Activated T-helper 1 cell treated with anti-CD3 and anti-CD28 coated beads, Interleukin-12 subunit alpha, Interleukin-12 subunit beta, Interleukin-2, Interleukin-4 antibody, amounts not matched to agents 30 ng/mL and 10 ng/mL and 1 ng/mL, durations not matched to agents 14 hours and 24 hours and 36 hours (primary cell): ENCODE measurements around the gene SLC25A24. TPM values are rescaled to one million over a fixed set of nuclear protein-coding genes. Genes with fewer than 3 reads are reported as not detected.
"Not testable (repeated sequence)": the region's sequence is repeated elsewhere in the genome, so short reads cannot be mapped to it uniquely, and the experiment has no call there.

Source experiments
- DNase-seq: peaks from one replicate; pipeline ENCODE4 v3.0.0; 2021; ENCODE audit warnings: low spot score
- H3K27ac Mint-ChIP-seq: one replicate; pipeline ENCODE4 v1.8.0; 2021; ENCODE audit warnings: mild to moderate bottlenecking, mixed read lengths
- H3K27me3 Mint-ChIP-seq: one replicate; pipeline ENCODE4 v1.8.0; 2022; ENCODE audit warnings: mild to moderate bottlenecking, moderate library complexity, mixed read lengths; ENCODE audit not compliant: insufficient read depth
- H3K36me3 Mint-ChIP-seq: one replicate; pipeline ENCODE4 v1.8.0; 2021; ENCODE audit warnings: low read depth, mixed read lengths
- H3K4me1 Mint-ChIP-seq: one replicate; pipeline ENCODE4 v1.8.0; 2021; ENCODE audit warnings: low read depth, mixed read lengths
- H3K4me3 Mint-ChIP-seq: one replicate; pipeline ENCODE4 v1.8.0; 2021; ENCODE audit warnings: mild to moderate bottlenecking, moderate library complexity, mixed read lengths
- H3K9me3 Mint-ChIP-seq: one replicate; pipeline ENCODE4 v1.8.0; 2021; ENCODE audit warnings: mixed read lengths
- intact Hi-C: fragments of 100-400 bp; cut with micrococcal nuclease; formaldehyde crosslinking; loops from one replicate; pipeline ENCODE4 v1.15.1; 2024
- total RNA-seq: library from RNA; stranded (reverse); gene quantifications from 2 replicates; pipeline ENCODE4 v1.2.3, GENCODE V29; 2022

Gene SLC25A24
- total RNA-seq, 1 donor from 2014 or later = 14.6 TPM

DNA sequence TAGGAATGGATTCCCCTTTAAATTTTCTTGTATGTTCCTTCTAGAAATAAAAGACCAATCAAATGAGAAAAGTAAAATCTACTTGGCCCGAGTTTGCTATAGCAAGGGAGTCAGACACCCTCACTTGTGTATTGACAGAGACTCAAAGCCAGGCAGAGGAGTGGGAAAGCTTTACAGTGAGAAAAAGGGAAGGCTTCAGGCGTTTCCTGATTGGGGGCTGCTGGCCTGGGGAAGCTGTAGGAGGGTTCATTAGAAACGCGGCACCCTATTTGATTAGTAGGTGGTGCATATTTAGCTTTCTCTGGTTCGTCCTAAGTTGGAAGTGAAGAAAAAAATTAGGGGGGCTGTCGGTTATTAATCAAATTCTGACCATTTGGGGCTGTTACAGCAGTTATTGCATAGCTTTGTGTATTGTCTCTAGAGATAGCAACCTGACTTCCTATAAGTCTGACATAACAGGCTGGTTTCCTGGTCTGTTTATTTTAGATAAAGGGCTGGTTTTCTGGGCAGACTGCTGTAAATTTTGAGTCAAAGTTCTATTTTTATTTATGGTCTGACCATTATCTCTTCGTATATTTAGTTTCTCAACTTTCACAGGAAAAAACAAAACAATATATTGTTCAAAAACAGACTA is 10.0 kb downstream of the SLC25A24 start:
- Mint-ChIP-seq H3K27ac (no peak overlapping the region), H3K27me3 (no peaks in the 10 kb centered on the region), H3K36me3 (peaks cover 36% of the 10 kb centered on the region), H3K9me3 (peaks cover 23% of the 10 kb centered on the region), H3K4me1 (peaks cover 10% of the 10 kb centered on the region), H3K4me3 (no peak overlapping the region)
- DNase-seq = no peak
- intact Hi-C loops = no loop called here

DNA sequence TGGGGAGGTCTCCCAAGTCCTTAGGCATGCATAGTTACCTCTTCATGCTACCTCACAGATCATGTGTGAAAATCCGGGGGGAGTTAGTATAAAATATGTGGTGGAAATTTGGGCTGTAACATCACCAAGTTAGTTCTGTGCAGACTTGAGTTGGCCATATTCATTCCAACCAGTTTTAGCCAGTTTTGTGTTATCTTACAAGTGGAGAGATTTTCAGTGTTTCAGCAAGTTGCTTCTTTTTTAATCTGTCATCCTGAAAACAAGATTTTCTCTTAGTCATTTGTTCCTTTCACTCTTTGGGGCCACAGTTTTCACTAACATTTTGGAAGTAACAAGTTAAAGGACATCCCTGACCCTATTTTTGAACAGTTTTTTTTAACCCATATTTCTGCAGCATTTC is 11.3 kb downstream of the SLC25A24 start:
- intact Hi-C loops = loop anchor here (1.0 kb wide), 1 partner anchor 10 kb away; no protein-coding TSS in a partner anchor
- Mint-ChIP-seq H3K4me3 (no peak overlapping the region), H3K4me1 (peaks cover 10% of the 10 kb centered on the region), H3K36me3 (peaks cover 32% of the 10 kb centered on the region), H3K9me3 (peaks cover 19% of the 10 kb centered on the region), H3K27ac (peak overlapping the region; percentile 9), H3K27me3 (no peaks in the 10 kb centered on the region)
- no peak for DNase-seq

DNA sequence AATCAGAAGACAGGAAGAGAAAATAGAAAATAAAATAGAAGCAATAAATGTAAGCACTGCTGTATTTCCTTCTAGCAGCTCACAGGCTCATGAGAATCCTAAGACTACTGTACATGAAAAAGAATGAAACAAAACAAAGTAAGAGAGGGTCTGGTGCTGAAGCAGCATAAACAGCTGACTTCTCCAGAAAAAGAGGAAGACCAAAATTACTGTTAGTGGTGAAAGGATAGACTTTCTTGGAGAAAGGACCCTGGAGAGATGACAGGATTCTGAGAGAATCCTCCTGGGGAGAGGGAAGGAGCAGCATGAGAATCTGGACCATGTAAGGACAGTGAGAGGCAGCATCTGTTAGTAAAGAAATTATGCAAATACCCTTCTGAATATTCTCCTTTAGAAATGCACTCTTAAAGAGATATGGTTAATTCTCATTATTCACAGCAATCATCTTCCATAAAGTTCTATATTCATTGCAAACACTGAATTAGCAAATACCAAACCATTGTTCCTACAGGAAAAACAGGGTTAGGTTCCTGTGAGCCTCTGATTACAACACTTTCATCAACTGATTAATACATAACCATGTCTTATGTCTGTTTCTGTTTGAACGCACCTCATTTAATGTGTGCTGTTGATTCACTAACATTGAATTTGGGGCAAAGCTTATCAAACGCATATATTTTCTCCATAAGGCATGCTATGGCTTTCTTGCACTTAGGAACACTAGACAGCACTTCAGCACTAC is 17.0 kb downstream of the SLC25A24 start:
- Mint-ChIP-seq H3K27ac (no peak overlapping the region), H3K9me3 (peaks cover 9% of the 10 kb centered on the region), H3K4me1 (peaks cover 4% of the 10 kb centered on the region), H3K27me3 (no peaks in the 10 kb centered on the region), H3K4me3 (no peak overlapping the region), H3K36me3 (peaks cover 34% of the 10 kb centered on the region)
- no peak for DNase-seq
- intact Hi-C loops = no loop called here

DNA sequence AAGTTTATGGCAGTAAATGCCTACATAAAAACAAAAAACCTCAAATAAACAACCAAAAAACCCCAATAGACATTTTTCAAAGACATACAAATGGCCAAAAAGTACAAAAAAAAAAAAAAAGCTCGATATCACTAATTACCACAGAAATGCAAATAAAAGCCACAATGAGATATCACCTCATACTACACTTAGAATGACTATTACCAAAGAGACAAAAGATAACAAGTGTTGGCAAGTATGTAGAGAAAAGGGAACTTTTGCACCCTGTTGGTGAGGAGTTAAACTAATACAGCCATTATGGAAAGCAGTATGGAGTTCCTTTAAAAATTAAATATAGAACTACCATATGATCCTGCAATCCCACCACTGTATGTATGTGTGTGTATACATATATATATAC is 21.1 kb downstream of the SLC25A24 start:
- peaks cover 4% of the 10 kb centered on the region for H3K4me1 Mint-ChIP-seq
- H3K9me3 Mint-ChIP-seq = peaks cover 33% of the 10 kb centered on the region
- intact Hi-C loops = no loop called here
- DNase-seq = no peak
- peaks cover 50% of the 10 kb centered on the region for H3K36me3 Mint-ChIP-seq
- no peak overlapping the region for H3K27ac Mint-ChIP-seq
- no peaks in the 10 kb centered on the region for H3K27me3 Mint-ChIP-seq
- H3K4me3 Mint-ChIP-seq = no peak overlapping the region

DNA sequence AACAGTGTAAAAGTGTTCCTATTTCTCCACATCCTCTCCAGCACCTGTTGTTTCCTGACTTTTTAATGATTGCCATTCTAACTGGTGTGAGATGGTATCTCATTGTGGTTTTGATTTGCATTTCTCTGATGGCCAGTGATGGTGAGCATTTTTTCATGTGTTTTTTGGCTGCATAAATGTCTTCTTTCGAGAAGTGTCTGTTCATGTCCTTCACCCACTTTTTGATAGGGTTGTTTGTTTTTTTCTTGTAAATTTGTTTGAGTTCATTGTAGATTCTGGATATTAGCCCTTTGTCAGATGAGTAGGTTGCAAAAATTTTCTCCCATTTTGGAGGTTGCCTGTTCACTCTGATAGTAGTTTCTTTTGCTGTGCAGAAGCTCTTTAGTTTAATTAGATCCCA is 37.7 kb downstream of the SLC25A24 start:
- H3K9me3 Mint-ChIP-seq, H3K27me3 Mint-ChIP-seq, H3K4me1 Mint-ChIP-seq, H3K36me3 Mint-ChIP-seq, H3K27ac Mint-ChIP-seq, intact Hi-C loops, DNase-seq, H3K4me3 Mint-ChIP-seq: not testable (repeated sequence)

DNA sequence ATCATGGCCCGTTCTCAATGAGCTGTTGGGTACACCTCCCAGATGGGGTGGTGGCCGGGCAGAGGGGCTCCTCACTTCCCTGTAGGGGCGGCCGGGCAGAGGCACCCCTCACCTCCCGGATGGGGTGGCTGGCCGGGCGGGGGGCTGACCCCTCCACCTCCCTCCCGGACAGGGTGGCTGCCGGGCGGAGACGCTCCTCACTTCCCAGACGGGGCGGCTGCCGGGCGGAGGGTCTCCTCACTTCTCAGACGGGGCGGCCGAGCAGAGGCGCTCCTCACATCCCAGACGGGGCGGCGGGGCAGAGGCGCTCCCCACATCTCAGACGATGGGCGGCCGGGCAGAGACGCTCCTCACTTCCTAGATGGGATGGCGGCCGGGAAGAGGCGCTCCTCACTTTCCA is 40.2 kb downstream of the SLC25A24 start:
- H3K27me3 Mint-ChIP-seq, H3K27ac Mint-ChIP-seq, intact Hi-C loops, H3K36me3 Mint-ChIP-seq, H3K4me1 Mint-ChIP-seq, DNase-seq, H3K4me3 Mint-ChIP-seq, H3K9me3 Mint-ChIP-seq: not testable (repeated sequence)

DNA sequence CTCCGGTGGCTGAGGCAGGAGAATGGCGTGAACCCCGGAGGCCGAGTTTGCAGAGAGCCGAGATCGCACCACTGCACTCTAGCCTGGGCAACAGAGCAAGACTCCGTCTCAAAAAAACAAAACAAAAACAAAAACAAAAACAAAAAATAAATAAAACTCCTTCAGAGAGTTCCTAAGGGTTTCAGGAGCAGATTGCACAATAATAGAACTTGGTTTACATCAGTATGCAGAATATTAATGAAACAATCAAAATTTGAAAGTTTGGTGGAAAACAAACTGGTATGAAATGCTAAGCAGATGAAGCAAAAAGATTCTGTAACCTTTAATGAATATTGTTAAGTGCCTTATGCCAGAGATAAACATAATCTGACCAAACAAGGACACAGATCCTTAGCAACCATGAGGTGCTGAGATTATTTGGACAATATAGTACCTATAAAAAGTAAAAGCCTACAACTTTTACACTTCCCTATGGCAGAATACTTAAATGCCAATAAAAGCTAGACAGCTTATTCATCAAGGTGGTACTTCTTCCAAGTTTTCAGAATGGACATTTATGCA is 41.2 kb downstream of the SLC25A24 start:
- DNase-seq = no peak
- Mint-ChIP-seq H3K4me1 (no peaks in the 10 kb centered on the region), H3K36me3 (peaks cover 16% of the 10 kb centered on the region), H3K9me3 (no peaks in the 10 kb centered on the region), H3K27me3 (no peaks in the 10 kb centered on the region), H3K4me3 (no peak overlapping the region), H3K27ac (no peak overlapping the region)
- intact Hi-C loops = no loop called here

DNA sequence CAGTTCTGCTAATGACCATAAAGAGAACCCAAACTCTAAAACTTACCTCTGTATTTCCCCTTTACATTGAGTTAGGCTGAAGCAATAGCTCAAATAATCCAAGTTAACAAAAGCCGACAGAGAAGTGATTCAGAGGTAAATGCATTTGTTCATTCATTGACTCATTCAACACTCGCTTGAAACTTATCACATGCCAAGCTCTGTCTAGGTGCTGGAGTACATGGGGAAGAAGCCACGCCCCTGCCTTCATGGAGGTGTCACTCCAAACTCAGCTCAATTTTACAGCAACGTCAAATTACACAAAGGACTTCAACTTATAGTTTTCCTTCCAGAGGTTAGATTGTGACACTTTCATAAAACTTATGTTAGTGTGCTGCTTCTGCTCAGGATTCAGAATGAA is 45.8 kb downstream of the SLC25A24 start:
- H3K4me1 Mint-ChIP-seq = no peaks in the 10 kb centered on the region
- intact Hi-C loops = no loop called here
- H3K27me3 Mint-ChIP-seq = no peaks in the 10 kb centered on the region
- DNase-seq = no peak
- H3K4me3 Mint-ChIP-seq = no peak overlapping the region
- H3K9me3 Mint-ChIP-seq = no peaks in the 10 kb centered on the region
- peaks cover 21% of the 10 kb centered on the region for H3K36me3 Mint-ChIP-seq
- H3K27ac Mint-ChIP-seq = no peak overlapping the region

DNA sequence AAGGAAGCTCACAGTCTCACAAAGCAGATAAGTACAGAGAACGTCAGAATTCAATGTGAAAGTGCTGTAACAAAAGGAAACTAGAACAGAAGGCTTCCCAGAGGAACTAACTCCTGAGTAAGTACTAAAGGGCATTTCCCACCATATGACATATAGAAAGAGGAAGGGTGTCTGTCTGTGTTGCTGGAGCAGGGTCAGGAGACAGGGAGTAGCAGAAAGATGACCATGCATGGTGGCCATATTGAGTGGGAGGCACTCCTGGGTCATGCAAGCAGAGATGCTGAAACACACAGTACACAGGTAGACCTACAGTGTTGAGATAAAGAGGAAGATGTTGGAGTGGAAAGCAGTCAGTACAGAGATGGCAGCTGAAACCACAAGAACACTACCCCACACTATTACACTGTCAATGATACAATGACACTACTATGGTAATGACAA is 47.3 kb downstream of the SLC25A24 start:
- intact Hi-C loops = no loop called here
- DNase-seq = no peak
- Mint-ChIP-seq H3K27me3 (no peaks in the 10 kb centered on the region), H3K36me3 (peaks cover 22% of the 10 kb centered on the region), H3K4me3 (no peak overlapping the region), H3K4me1 (no peaks in the 10 kb centered on the region), H3K27ac (no peak overlapping the region), H3K9me3 (no peaks in the 10 kb centered on the region)

DNA sequence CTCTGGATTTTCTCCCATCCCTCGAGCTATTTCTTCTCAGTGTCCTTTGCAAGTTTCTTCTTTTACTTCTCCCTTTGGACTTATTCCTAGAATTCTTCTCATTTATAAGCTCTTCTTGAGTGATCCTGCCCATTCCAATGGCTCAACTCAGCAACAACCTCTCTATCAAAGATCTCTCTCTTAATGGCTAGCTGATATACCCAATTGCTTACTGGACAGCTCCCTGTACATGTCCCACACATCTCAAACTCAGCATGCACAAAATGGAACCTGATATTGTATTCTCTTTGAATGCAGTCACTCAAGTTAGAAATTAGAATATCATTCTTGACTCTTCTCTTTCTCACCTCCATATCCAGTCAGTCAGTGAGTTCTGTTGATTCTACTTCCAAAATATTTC is 48.6 kb downstream of the SLC25A24 start:
- intact Hi-C loops = no loop called here
- Mint-ChIP-seq H3K27me3 (no peaks in the 10 kb centered on the region), H3K4me1 (no peaks in the 10 kb centered on the region), H3K4me3 (no peak overlapping the region), H3K9me3 (no peaks in the 10 kb centered on the region), H3K27ac (no peak overlapping the region), H3K36me3 (peaks cover 28% of the 10 kb centered on the region)
- DNase-seq = no peak

DNA sequence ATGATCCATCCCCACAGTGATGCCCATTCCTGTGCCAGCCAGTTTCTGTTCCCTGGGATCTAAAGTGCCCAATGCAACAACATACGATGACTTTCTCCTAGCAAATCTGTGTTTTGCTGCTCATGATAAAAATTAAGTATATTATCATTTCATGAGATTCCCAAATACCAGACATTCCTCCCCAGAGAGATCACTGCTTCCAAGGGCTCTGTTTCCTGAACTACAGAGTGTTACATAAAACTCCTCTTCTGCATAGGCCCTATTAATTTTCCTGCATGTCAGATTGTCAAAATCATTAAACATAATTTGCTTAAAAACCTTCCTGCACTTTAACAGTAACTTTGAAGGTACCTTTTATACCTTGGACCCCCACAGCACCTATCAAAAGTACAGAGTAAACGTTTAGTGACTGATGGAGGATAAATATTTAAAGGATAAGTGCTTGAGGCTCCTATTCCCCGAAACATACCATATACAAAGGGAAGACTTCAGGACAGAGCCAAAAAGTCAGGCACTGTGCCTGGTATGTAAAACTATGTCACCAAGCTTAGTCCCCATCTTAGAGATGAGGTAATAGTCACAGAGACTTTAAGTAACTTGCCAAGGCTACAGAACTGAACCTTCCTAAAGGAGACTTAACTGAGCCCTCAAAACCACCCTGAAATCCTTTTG is 50.2 kb downstream of the SLC25A24 start:
- peaks cover 9% of the 10 kb centered on the region for H3K9me3 Mint-ChIP-seq
- H3K27ac Mint-ChIP-seq = no peak overlapping the region
- intact Hi-C loops = no loop called here
- H3K4me1 Mint-ChIP-seq = no peaks in the 10 kb centered on the region
- DNase-seq = no peak
- peaks cover 35% of the 10 kb centered on the region for H3K36me3 Mint-ChIP-seq
- H3K27me3 Mint-ChIP-seq = no peaks in the 10 kb centered on the region
- no peak overlapping the region for H3K4me3 Mint-ChIP-seq

DNA sequence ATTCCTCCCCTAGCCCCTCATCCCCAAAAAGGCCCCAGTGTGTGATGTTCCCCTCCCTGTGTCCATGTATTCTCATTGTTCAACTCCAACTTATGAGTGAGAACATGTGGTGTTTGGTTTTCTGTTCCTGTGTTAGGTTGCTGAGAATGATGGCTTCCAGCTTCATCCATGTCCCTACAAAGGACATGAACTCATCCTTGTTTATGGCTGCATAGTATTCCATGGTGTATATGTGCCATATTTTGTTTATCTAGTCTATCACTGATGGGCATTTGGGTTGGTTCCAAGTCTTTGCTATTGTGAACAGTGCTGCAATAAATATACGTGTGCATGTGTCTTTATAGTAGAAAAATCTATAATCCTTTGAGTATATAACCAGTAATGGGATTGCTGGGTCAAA is 55.6 kb downstream of the SLC25A24 start:
- H3K27me3 Mint-ChIP-seq, H3K27ac Mint-ChIP-seq, H3K4me3 Mint-ChIP-seq, intact Hi-C loops, H3K9me3 Mint-ChIP-seq, H3K4me1 Mint-ChIP-seq, DNase-seq: not testable (repeated sequence)
- H3K36me3 Mint-ChIP-seq = peaks cover 42% of the 10 kb centered on the region

DNA sequence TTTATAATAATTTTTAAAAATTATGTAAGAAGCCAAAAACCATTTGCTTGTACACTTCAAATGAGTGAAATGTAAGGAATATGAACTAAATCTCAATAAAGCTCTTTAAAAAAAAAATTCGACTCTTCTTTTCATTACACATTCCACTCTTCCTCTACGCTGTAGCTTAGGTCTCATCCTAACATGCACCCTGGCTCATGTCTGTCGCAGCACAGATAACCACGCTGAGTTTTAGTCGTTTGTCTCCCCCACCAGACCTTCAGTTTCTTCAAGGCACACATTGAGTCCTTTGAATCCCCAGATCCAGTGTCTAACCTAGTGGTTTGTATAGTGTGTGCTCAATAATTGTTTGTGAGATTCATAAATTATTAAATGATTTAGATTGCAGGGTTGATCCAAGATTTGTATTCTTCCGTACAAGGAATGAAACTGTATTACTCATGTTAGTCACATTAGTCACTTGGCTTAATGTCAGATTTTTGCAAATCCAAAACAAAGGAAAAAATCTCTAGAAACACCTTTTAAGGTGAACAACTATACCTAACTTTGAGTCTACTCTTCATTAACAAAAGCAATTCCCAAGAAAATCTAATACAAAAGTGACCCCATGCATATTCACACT is 57.3 kb downstream of the SLC25A24 start:
- intact Hi-C loops = no loop called here

More for the DNA sequence above, 57.3 kb downstream of the SLC25A24 start:
- H3K9me3 Mint-ChIP-seq = peaks cover 9% of the 10 kb centered on the region
- no peak overlapping the region for H3K4me3 Mint-ChIP-seq
- H3K27me3 Mint-ChIP-seq = no peaks in the 10 kb centered on the region
- no peaks in the 10 kb centered on the region for H3K4me1 Mint-ChIP-seq
- peaks cover 41% of the 10 kb centered on the region for H3K36me3 Mint-ChIP-seq
- H3K27ac Mint-ChIP-seq = no peak overlapping the region
- DNase-seq = no peak
